CD4-positive, alpha-beta T cell treated with Interleukin-4 for 1 hour (primary cell): Measurements from ENCODE around the gene EGFL8.
"Not testable (repeated sequence)": the region's sequence is repeated elsewhere in the genome, so short reads cannot be mapped to it uniquely, and the experiment has no call there.

ENCODE experiments used
- DNase-seq, 2 donors: peaks; one replicate each; pipeline ENCODE4 v3.0.0-alpha.2; 2020 to 2022

Gene EGFL8

DNA sequence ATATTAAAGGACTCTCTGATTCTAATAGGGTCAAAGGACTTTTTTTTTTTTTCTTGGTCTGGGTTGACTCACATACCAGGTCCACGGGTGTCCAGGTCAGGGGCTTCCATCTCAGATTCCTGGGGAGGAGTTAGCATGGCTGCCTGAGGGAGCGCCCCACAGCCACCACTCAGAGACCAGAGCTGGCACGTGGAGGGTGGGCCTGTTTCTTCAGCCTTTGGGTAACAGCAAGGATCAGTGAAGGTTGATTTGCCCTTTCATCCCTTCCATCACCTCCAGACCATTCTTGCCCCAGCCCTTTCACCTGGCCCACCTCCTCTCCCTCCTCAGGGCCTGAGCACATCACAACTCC, 33.9 kb downstream of the EGFL8 start:
- DNase-seq = no peak

DNA sequence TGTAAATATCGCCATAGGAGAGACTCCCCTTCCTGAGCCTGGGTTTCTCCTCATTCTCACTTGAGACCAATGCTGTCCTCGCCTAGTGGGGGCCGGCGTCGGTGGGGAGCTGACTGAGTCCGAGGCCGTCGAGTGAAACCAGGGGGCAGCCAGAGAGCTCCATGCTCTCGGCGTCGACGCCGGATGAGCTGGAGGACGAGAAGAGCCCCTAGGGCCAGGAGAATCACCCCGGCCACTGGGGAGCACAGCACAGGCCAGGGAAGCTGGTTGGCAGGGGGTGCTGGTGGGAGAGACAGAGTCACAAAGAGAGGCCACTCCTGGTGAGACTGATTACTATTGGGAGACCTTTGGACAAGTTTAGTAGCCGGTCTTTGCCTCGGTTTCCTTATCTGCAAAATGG, 34.5 kb downstream of the EGFL8 start:
- DNase-seq = no peak

DNA sequence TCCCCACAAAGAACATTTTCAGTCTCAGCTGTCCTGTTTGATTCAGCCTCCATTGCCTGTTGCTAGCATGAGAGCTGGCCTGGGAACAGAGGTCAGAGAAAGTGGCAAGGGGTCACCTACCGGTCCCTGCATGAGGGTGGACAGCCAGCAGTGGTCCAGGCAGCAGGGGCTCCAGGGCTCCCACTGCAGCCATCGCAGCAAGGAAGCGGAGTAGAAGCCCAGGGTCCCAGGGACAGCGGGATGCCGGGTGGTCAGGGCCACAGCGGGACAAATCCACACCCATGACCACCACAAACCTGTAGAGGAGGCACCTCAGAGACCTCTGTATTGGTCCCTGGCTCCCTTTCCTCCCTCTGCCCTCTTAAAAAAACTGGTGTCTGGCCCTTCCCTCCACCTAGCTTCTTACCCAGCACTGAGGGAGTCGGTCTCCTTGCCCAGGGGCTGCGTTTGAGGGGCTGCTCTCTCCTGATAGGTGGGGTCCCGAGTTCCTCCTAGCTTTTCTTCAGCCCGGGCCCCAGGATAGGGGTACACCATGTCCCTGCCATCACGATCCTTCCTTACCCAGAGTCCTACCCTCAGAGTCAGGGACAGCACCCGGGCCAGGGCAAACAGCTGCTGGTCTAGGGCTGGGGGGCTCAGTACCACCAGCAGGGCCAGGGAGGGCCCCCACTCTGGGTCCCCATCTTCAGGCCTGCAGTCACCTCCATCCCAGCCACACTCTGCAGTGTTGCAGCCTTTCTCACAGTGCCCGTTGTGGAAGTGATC, 36.5 kb downstream of the EGFL8 start:
- DNase-seq = no peak

DNA sequence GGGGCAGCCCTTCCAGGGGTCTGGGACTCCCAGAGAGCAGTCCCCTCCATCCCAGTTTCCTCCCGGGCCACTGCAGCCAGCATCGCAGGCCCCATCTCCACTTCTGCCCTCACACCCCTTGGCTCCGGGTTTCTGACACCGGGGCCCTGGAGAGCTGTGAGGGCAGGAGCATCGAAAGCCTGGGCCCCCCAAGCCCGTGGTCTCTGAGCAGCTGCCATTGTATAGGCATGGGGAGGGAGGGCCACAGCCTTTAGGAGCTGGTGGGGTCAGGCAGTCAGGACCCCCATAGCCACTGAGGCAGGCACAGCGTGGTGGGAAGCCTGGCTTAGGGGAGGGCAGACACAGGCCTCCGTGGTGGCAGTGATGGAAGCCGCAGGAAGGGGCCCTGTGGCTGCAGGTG, 37.8 kb downstream of the EGFL8 start:
- DNase-seq = no peak

GRCh38 chr6:32203426-32204267, 39.3 kb downstream of the EGFL8 start:
- no peak for DNase-seq

DNA sequence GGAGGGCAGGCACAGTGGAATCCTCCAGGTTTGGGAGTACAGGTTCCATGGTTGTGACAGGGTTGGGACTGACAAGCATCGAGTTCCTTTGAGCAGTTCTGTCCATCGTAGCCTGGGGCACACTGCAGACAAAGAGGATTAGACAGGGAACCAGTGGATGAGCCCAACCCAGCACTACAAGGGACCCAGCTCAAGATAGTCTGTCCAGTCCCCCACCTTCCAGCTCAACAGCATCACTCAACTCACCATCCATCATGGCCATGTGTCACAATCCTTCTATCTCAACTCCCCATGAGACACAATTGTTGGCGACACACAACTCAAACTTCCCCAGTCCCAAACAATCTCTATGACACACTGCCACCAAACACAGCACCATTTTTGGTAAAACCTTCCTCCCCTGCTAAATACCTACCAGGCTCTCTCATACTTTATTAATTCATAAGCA, 39.9 kb downstream of the EGFL8 start:
- no peak for DNase-seq

- DNase-seq = no peak
Measured at GRCh38 chr6:32208996-32209395, 44.6 kb downstream of the EGFL8 start.

DNA sequence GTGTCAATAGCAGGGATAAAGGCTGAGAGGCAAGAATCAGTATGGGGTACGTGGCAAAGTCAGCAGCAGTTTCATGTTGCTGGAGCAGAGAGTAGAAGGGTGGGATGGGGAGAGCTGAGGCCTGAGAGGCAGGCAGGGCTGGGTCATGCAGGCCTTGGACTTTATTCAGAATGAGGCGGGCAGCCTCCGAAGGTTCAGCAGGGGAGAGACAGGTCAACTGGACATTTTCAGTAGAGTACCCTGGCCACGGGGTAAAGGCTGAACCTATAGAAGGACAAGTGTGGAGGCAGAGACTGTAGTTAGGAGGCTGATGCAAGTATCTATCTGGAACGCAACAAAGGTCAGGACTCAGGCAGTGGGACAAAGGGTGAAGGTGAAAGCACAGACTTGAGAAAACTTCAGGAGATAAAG, 45.8 kb downstream of the EGFL8 start:
- no peak for DNase-seq

DNA sequence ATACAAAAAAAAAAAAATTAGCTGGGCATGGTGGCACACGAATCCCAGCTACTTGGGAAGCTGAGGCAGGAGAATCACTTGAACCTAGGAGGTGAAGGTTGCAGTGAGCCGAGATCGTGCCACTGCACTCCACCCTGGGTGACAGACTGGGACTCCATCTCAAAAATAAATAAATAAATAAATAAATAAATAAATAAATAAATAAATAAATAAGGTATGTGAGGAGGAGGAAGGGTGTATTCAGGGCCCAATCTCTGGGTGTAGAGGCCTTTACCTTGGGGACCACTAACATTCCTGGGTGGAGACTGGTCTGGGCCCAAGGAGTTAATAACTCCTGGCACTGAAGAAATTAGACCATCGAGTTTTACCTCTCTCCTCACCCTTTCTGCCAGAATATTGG, 47.0 kb downstream of the EGFL8 start:
- not testable (repeated sequence) for DNase-seq

GRCh38 chr6:32212076-32212760, 47.8 kb downstream of the EGFL8 start:
- DNase-seq = no peak

DNA sequence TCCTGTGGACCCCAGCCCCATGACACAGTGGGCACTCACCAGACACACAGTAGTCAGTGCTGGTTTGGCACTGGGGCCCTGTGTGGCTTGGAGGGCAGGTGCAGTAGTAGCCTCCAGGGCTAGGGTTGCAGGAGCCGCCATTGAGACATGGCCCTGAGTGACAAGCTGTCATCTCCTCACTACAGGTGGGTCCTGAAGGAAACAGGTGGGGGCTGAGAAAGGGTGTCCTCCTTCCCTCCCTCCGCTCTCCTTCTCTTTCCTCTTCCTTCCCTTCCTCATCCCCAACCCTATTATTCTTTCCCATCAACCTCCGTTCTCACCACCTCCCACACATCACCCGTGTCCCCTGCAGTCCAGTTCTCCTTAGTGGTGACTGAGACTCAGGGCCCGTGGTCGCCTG, 49.3 kb downstream of the EGFL8 start:
- no peak for DNase-seq

- DNase-seq = no peak
Measured at GRCh38 chr6:32214126-32214525, 49.7 kb downstream of the EGFL8 start.

- DNase-seq = no peak
Measured at GRCh38 chr6:32215617-32216016, 51.2 kb downstream of the EGFL8 start.

DNA sequence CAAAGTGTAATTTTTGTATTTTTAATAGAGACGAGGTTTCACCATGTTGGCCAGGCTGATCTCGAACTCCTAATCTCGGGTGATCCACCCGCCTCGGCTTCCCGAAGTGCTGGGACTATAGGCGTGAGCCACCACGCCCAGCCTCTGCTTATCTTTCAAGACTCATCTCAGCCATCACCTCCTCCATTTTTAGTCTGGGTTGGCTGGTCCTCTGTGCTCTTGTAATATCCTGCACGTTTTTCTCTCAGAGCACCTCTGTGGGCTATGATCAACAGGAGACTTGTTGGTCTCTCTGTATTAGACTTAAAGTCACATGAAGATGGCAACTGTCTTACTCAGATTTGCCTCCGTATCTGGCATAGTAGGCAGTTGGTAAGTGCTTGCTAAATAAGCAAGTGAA, 51.9 kb downstream of the EGFL8 start:
- no peak for DNase-seq

GRCh38 chr6:32216998-32217397, 52.6 kb downstream of the EGFL8 start:
- no peak for DNase-seq
